SH-SY5Y (cell line): Measurements from ENCODE around the gene SETDB1.

Experiments
- GATA2 ChIP-seq: IDR thresholded peaks from 2 replicates; pipeline ENCODE4 v1.6.1; 2011; ENCODE audit warnings: mild to moderate bottlenecking, low read depth, low read length
- GATA3 ChIP-seq: IDR thresholded peaks from 2 replicates; pipeline ENCODE4 v1.6.1; 2011; ENCODE audit warnings: low read depth, mild to moderate bottlenecking, low read length, moderate library complexity

DNA sequence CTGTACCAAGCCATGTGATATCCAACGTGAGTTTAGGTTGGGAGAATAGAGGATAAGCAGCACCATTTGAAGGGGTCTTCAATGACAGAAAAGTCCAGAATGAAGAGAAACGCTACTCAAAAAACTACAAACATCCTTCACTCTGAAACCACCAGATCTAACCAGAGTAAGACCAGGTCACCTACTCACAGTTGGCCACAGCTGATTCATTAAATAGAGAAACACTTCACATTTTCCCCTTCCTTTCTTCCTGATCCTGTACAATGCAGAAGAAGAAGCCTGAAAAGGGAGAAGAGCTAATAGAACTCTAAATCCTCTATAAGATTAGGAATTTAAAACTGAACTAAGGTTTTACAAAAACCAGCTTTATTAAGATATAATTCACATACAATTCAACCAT is 19.4 kb upstream of the SETDB1 start:
- TF ChIP-seq GATA2 (no peak), GATA3 (no peak)
